ENCODE results near the gene PTPN3. TPM values are rescaled to one million over a fixed set of nuclear protein-coding genes. Genes with fewer than 3 reads are reported as not detected.

Gene PTPN3
- total and polyA plus RNA-seq, 2 experiments from 2014 or later: 1.4 to 2.6 TPM

DNA sequence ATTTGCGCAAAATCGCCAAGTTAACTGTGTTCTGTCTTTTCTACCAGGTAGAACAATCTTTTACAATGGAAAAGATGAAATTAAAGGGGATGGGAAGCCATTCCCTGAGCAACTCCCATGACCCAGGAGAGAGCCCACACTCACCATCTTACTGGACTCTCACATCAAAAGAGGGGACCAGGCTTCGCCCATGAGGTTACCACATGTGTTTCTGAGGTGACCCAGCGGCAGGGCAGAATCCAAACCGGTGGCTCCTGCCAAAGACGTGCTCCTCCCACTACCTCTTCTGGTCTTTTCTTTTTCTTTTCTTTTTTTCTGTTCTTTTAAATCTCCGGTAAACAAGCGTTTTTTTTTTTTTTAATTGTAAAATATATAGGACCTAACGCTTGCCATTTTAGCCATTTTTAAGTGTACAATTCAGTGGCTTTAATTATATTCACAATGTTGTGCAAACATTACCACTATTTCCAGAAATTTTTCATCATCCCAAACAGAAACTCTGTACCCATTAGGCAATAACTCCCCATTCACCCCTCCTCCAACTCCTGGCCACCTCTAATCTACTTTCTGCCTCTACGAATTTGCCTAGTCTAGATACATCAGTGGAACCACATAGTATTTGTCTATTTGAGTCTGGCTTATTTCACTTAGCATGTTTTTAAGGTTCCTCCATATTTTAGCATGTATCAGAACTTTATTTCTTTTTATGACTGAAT, 19.3 kb downstream of the PTPN3 start:
- Mint-ChIP-seq H3K27ac (no peak overlapping the region), H3K27me3 (ENCODE audit: insufficient read depth, low read depth, poor library complexity) (peaks cover 4% of the 10 kb centered on the region), H3K9me3 (no peaks in the 10 kb centered on the region), H3K36me3 (ENCODE audit: low read depth) (no peaks in the 10 kb centered on the region), H3K4me1 (peaks cover 9% of the 10 kb centered on the region; the same call in 2 of the 3 replicates), H3K4me3 (no peak overlapping the region)
- H2AFZ ChIP-seq: no peak overlapping the region
- DNase-seq (ENCODE audit: low spot score): no peak
- H3K4me3 ChIP-seq: no peak overlapping the region
- no peaks in the 10 kb centered on the region for H3F3A ChIP-seq (replicated peaks; ENCODE audit: low read depth)
- no peaks in the 10 kb centered on the region for H3K79me2 ChIP-seq (replicated peaks; ENCODE audit: insufficient read depth)
- no peaks in the 10 kb centered on the region for H3K36me3 ChIP-seq (ENCODE audit: insufficient read depth)
- no peaks in the 10 kb centered on the region for H4K20me1 ChIP-seq (replicated peaks; ENCODE audit: insufficient read depth)
- no peaks in the 10 kb centered on the region for H3K4me1 ChIP-seq (ENCODE audit: insufficient read depth)
- H3K27ac ChIP-seq (ENCODE audit: low read depth): no peak overlapping the region
- H3K4me2 ChIP-seq: no peak overlapping the region
- TF ChIP-seq POLR2AphosphoS5 (IDR thresholded peaks at IDR 0.05; ENCODE audit: low read depth) (no peak), EZH2phosphoT487 (IDR thresholded peaks at IDR 0.05; ENCODE audit: unreplicated experiment) (no peak), ZNF331 (CRISPR knock-in tag; IDR thresholded peaks at IDR 0.05; ENCODE audit: low read depth) (no peak), ZNF462 (CRISPR knock-in tag; IDR thresholded peaks at IDR 0.05) (no peak), EZH2 (IDR thresholded peaks at IDR 0.05; ENCODE audit: low read depth, unreplicated experiment) (no peak), JUNB (IDR thresholded peaks at IDR 0.05; ENCODE audit: unreplicated experiment) (no peak), NANOG (IDR thresholded peaks at IDR 0.05; ENCODE audit: borderline replicate concordance) (no peak), STAT1 (IDR thresholded peaks at IDR 0.05; ENCODE audit: unreplicated experiment) (no peak)
- TF ChIP-seq, protein P1, sequence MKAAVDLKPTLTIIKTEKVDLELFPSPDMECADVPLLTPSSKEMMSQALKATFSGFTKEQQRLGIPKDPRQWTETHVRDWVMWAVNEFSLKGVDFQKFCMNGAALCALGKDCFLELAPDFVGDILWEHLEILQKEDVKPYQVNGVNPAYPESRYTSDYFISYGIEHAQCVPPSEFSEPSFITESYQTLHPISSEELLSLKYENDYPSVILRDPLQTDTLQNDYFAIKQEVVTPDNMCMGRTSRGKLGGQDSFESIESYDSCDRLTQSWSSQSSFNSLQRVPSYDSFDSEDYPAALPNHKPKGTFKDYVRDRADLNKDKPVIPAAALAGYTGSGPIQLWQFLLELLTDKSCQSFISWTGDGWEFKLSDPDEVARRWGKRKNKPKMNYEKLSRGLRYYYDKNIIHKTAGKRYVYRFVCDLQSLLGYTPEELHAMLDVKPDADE (IDR thresholded peaks at IDR 0.05): no peak
- no peaks in the 10 kb centered on the region for H3K27me3 ChIP-seq (ENCODE audit: insufficient read depth)
- no peak for ATAC-seq
- no peaks in the 10 kb centered on the region for H3K9me2 ChIP-seq (ENCODE audit: insufficient read depth)
